NCI-H1417 (cell line): ENCODE data around the gene CYS1.

ENCODE experiments used
- DNase-seq, 3 experiments: peaks; one replicate each; lab custom pipeline; 2025; lab: John Stamatoyannopoulos, UW

CYS1 gene

DNA sequence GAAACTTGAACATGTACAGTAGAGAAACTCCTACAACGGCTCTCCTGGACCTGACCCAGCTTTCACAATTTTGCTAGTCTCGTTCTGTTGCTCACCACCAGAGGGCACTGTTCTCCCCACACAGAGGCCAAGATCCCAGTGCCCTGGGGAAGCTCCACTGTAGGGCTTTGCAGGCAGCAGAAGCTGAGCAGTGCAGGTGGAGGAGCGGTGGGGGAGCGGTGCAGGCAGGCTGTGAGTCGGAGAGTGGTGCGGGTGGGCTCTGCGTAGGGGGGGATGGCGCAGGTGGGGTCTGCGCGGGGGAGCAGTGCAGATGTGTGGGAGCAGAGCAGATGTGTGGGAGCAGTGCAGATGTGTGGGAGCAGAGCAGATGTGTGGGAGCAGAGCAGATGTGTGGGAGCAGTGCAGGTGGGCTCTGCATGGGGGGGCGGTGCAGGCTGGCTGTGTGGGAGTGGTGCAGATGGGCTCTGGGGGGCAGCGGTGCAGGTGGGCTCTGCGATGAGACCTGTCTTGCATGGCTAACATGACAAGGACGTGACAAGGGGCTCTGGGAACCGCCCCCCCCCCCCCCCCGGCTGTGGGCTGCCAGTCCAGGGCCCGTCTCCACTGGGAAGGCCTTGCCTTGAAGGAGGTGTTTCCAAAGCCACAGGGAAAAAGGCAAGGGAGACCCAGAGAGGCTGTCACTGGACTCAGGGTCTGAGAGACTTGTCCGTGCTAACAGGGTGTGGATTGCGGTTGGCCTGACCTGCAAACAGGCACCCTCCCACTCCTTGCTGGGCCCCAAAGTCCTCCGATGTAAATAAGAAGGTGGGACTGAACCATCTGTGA is 7.3 kb downstream of the CYS1 start:
- DNase-seq, result peak; percentile 84 to 95 (median 94)

DNA sequence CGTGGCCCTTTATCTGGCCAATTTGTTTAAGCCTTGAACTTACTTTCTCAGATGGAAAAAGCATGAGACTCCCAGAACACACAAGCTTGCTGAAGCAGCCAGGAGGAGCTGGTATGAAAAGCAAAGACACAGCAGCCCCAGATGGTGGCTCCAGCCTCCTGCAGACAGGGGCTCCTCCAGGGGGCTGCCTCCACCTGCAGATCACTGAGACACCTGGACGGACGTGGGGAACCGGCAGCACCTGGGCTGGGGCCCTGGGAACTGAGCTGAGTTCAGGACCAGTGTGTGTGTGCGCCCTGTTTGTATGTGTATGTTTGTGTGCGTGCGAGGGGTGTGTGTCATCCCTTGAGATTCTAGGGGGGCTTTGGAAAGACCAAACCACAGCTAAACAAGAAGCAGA is 8.6 kb downstream of the CYS1 start:
- no peak for DNase-seq

DNA sequence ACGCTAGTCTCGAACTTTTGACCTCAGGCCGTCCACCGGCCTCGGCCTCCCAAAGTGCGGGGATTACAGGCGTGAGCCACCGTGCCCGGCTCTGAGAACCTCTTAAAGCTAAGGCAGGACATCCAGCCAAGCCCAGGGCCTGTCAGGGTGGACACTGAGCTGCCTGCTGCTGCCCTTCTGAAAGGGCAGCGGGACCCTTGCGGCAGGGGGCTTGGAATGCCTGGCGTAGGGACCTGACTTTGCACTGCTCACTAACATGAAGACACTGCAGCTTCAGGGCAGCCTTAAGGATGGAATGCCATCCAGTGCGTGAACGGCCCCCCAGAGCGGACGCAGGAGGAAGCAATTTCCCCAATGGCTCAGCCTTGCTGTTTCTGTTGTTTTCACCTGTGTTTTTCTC is 9.0 kb downstream of the CYS1 start:
- no peak for DNase-seq

DNA sequence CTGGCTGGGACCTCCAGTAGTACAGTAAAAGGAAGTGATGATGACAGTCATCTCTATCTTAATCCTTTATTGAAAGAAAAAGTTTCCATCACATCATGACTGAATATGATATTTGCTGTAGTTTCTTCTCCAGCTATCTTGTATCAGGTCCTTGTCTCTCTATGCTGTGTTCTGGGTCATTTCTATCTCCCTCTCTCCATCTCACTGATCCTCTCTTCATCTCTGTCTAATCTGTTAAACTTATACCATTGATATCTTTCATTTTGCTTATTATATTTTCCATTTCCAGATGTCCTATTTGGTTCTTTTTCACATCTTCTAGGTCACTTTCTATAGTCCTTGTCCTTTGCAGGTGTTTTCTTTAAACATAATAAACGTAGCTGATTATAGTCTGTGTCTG is 12.3 kb downstream of the CYS1 start:
- no peak for DNase-seq

DNA sequence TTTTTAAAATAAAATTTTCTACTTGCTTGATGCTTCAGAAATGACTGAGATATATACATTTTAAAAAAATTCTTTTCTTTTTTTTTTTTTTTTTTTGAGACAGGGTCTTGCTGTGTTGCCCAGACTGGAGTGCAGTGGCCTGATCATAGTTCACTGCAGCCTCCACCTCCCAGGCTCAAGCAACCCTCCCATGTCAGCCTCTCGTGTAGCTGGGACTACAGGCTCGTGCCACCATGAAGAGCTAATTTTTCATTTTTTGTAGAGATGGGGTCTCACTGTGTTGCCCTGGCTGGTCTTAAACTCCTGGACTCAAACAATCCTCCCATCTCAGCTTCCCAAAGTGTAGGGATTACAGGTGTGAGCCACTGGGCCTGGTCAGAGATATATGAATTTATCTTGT is 12.9 kb downstream of the CYS1 start:
- no peak for DNase-seq

DNA sequence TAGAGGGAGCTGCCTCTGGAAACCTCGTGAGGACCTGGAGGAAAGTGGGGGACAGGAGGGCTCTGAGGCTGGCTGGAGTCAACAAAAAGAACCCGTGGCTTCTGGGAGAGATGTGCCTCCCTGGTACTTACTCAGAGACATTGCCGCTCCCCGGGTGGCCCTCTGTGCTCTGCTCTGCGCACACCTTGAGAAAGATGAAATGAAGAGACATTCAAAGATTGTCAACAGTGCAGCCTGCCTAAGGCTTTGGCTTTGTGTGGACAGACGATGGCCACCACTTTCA is 14.5 kb downstream of the CYS1 start:
- DNase-seq, result no peak

DNA sequence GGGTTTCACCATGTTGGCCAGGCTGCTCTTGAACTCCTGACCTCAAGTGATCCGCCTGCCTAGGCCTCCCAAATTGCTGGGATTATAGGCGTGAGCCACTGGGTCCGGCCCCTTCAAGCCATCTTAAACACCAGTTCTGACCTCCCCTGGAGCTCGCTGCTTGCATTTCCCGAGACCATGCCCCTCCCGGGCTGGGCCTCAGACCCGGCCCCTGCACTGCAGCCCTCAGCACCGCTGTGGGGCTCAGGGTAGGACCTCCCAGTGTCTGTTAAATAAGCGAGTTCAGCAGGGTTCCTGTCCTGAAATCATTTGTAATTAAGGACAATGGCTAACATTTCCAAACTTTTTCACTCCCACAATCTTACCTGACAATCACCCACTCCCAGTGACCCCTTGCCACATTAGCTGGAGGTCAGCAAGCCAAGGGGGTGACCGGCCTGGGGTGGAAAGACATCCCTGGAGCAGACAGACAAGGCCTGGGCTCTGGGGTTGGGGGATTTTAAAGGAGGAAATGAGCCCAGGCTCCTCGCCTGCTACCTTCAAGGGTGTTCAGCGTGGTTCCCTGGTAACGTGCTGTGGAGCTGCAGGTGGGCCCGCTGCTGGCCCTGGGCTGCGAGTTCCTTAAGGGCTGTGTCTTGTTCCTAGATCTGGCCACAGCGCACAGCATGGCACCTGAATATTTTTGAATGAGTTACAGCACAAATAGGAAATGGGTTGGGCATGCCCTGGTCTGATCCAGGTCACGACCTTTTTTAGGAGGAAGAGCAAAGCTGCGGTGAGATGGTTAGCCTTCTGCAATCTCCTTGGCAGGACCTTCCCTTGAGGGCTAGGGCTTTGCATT is 15.1 kb downstream of the CYS1 start:
- DNase-seq, result no peak

DNA sequence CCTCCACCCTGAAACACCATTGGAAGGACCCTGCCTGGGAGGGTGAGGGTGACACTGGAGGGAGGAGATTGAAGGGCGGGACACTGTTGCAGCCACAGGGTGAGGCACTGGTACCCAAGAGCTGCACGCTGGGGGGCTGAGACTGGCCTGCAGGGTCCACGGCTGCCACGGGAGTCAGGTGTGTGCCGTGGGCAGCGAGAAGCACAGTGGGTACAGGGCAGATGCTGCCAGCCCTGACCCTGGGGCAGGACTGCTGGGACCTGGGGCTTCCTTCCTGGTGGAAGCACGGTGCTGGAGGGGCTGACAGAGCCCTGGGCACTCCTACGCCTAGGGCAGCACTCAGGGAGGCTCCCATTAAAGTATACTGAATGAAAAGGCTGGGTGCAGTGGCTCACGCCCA is 16.6 kb downstream of the CYS1 start:
- no peak for DNase-seq

DNA sequence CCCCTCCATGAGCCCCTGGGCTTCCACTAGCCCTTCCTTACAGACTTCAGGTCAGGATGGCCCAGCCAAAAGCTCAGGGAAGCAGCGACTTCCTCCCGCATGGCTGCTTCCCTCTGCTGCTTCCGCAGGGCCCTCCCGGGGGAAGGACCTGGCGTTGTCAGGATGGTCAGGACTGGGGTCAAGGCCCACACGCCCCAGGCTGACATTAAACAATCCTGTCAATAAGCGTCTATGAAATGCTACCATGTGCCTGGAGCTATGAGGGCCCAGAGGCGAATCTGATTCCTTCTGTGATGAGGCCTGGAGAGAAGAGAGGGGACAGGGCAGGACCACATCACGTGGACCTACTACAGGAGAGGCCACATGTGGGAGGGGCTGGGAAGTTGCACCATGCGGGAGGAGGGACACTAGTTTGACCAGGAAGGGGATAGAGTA is 17.3 kb downstream of the CYS1 start:
- no peak for DNase-seq

DNA sequence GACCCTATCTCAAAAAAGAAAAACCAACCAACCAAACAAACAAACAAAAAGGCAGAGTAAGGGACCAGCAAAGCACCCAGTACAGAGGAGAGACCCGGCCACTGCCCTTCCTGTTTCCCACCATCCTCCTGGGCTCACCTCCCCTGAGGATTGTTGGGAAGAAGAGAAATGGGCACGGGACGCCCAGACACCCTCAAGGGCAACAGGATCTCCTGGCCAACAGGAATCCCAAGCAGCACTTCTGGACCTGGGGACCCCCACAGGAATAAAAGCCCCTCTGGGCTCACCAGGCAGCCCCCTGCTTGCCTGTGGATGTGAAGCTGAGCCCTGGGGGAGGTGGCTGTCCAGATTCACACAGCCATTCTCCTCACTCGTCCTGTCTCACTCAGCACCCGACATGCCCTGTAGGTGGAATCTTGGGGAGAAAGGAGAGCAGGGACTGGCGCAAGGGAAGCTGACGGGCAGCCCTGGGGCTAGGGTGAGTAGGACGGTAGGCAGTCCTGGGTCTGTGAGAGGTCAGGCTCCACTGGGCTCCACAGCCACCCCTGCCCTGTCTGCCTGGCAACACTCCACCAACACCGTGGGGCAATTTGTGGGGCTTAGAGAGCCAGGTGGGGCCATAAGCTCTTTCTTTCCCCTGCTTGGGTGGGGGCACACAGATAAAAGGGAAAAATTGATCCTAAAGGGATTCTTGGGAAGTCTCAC is 18.8 kb downstream of the CYS1 start:
- no peak for DNase-seq

DNA sequence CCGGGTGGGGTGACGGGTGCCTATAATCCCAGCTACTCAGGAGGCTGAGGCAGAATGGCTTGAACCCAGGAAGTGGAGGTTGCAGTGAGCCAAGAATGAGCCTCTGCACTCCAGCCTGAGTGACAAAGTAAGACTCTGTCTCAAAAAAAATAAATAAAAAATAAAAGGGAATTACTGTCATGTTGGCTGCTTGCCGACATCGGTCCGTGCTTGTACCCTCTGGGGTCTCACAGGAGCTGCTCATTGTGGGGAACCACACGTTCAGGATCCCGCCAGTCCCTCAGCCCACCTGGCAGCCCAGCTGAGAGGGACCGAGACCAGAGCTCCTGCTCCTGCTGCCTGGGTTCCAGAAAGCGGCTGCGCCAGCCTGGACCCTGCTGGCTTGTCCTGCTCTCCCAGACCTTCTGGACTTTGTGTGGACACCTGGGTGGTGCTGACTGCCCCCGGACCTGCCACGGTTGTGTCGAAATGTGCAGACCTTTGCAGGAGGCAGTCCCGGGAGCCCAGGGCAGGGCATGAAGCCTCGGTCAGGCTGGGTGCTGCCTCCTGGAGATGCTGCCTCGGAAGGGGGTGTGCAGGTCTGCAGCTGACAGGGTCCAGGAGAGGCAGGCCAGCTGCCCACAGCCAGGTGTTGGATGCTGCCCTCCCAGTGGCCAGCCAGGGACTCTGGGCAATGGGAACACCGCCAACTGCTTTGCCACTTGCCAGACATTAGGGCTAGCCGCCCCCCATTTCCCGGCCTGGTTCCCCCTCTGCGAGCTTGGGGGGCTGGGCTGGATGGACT is 20.5 kb downstream of the CYS1 start:
- peak in 1 of 3 experiments; percentile 67 for DNase-seq

DNA sequence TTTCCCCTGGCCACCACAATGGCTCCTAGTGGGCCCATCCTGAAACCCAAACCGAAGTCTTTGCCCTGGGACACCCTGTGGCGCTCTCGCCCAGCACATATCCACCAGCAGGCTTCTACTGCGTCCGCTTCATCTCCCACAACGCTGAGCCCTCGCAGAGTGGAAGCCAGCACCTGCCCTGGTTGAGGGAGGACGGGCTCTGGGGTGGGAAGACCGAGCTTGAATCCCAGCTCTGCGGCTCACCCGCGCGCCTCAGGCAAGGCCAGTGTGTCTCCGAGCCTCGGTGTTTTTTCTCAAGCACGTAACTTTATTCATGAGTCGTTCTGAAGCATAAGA is 21.2 kb downstream of the CYS1 start:
- no peak for DNase-seq

DNA sequence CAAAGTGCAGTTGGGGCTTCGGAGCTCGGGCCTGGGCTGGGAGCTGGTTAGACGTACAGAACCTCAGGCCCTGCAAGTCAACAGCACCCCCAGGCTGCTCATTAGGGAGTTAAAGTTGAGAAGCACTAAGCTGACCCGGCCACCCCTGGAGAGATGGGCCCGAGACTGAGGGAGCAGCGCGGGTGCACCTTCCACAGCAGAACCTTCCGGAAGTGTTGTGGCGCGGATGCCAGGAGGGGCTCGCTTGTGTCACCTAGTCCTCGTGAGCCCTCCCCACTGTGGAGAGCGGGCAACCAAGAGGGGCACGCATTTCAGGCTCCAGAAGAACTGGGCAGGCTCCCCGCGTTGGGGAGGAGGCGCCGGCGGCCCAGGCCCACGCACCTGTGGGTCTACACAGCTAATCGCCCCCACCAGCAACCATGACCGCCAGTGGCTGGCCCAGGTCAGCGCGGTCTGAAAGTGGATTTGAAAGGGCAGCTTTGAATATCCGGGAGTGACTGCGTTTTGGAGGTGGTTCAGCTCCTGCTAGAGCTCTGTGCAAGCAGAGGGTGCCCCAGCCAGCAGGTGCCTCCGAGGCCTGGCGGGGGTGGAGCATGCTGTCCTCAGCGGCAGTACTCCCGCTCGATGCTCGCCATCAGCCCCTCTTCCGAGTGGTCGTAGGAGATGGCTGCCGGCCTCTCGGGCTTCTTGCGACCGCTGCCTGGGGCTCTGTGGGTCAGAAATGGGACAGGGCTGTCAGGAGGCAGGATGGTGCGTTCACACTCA is 21.8 kb downstream of the CYS1 start:
- DNase-seq, result no peak

DNA sequence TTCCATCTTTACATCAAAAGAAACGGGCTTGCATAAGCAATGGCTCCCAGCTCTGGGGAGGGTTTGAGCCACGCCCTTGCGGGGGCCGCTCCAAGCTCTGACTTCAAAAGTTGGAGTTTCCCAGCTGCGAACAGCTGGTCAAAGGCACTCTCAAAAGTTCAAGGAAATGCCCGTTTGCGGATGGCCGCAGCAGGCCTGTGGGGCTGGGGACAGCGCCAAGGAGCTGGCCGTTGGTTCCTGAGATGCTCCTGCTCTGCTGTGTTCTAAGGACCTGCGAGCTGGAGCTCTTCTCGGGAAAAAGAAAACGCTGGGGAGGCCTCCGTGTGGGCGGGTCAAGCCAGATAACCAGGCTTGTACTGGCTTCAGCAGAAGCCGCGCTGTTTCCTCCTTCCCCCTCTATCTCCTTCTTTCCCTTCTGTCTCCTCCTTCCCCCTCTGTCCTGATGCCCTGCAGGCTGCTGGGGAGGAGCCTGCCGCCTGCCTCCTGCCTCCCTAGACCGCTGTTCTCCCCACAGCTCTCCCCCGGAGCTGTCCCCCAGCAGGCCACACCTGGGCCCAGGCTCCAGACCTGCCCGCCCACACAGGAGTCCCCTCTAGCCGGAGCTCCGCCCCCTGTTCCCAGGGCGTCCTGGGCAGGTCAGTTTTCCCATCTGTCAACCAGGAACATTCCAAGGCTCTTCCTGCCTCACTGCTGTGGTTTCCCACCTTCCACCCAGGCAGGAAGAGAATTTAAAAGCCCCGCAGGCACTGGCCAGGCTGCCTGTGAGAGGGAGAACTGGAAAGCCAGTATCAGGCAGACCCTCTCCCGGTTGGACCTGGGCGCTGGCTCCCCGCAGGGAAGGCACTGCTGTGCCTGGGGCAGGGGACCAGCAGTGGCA is 22.7 kb downstream of the CYS1 start:
- no peak for DNase-seq

DNA sequence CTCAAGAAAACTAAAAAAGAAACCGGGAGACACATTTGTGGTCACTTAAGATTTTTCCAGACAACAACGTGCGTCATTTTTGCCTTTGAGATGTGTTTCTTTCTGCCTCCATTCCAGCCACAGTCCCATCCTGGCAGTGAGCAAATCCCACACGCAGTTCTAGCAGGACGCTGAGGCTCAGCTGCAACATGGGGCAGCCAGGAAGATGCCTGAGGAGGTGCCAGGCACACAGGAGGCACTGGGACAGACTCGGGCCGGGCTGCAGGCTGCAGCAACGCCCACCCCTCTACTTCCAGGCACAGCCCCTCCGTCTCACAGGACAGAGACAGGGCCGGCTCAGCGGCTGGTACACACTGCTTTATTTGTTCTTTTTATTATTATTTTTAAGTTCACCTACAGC is 23.8 kb downstream of the CYS1 start:
- DNase-seq, result no peak

DNA sequence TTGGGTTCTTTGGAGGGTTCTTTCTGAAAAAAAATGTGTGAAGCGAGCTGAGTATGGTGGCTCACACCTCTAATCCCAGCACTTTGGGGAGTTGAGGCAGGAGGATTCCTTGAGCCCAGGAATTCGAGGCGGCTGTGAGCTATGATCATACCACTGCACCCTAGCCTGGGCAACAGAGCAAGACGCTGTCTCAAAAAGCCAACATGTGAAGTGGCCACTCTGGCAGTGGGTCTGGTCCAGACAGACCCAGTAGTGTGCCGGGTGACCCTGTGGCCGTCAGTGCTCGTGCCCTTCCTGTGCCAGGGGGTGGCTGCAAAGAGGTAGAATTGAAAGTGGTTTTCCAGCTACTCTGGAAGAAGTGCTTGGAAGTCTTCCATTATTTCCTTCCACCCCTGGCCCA is 25.2 kb downstream of the CYS1 start:
- no peak for DNase-seq

DNA sequence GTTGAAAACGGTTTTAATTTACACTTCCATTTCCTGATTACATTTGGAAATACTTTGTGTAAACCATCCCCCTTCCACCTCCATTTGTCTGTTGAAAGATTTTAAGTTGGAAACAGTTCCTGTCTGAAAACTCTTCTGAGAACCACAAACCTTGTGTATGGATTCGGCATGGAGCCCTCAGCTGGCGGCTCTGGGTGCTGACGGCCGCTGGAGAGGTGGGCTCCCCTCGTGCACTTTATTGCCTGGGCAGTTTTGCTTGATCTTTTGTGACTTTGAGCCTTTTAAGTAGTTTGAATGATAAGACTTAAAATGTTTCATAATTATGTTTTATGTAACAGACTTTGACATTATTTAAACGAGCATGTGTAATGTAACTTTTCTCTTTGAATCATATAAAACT is 25.8 kb downstream of the CYS1 start:
- DNase-seq, result no peak

DNA sequence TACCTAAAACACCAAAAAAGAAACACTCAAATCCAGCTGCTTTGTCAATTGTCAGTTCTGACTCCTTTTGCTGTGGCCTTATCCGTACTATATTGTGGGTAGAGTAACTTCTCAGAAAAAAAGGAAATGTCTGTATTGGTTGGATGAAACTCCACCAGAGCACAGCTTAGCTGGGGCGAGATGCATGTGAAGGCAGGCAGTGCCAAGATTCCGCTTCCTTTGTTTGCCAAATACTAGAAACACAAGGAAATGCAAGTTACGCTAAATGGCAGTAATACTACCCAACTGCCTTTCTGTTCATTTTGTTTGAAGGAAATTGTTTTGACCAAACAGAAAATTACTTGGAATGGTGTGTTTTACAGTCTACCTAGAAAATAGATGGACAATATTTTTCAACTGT is 26.9 kb downstream of the CYS1 start:
- no peak for DNase-seq

DNA sequence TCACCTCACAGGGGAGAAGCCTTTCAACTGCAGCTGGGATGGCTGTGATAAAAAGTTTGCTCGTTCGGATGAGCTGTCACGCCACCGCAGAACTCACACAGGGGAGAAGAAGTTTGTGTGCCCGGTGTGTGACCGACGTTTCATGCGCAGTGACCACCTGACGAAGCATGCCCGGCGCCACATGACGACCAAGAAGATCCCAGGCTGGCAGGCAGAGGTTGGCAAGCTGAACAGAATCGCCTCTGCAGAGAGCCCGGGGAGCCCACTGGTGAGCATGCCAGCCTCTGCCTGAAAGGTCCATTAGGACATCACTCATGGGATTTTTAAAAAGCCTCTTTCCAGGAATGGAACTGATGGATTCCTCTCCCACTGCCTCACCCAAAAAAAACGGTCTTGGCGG is 28.0 kb downstream of the CYS1 start:
- no peak for DNase-seq

DNA sequence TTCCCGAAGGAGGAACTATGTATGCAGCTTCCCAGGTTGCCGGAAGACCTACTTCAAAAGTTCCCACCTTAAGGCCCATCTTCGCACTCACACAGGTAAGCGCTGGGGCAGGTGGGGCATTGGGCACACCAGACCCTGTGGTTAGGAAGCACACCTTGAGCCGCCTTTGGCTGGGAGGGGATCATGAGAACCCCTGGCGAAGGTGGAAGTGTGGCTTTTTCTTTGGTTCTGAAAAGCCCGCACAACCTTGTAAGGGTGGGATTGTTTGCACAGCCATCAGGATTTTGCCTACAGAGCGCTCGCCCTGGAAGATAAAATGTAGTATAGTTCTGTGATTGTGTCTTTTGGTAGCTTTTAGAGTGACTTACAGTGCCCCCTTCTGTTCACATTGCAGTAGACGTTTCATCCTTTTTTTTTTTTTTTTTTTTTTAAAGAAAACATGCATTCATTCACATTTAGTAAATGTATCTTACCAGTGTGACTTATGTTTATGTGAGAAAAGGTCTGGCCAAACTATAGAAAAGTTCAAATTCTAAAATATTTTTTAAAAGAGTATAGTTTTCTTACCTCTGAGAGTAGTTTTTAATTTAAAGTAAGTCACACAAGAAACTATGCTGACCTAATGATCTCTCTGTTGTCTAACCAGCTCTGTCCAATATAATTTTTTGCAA is 31.6 kb downstream of the CYS1 start:
- peak; percentile 24 to 67 (median 36) for DNase-seq
